KMS-11 (cell line): ENCODE measurements around the gene HINT2.
A peak's percentile ranks its signal among the peaks of the same experiment; 100 is the strongest.

ENCODE experiments used
- H2AFZ ChIP-seq: fragments of 200-600 bp; sonication (generic); 2 replicates; pipeline ENCODE4 v1.6.1; 2016; ENCODE audit warnings: antibody characterized with exemption, mixed run types, low read depth
- H3K27ac ChIP-seq: fragments of 200-600 bp; sonication (generic); 2 replicates; pipeline ENCODE4 v1.6.1; 2016; ENCODE audit warnings: mild to moderate bottlenecking, mixed run types
- H3K27me3 ChIP-seq: fragments of 200-600 bp; sonication (generic); 2 replicates; pipeline ENCODE4 v1.6.1; 2017; ENCODE audit warnings: mild to moderate bottlenecking, low read depth, mixed run types, moderate library complexity; ENCODE audit not compliant: insufficient read depth
- H3K36me3 ChIP-seq: fragments of 200-600 bp; sonication (generic); 2 replicates; pipeline ENCODE4 v1.6.1; 2017; ENCODE audit warnings: mild to moderate bottlenecking, mixed run types; ENCODE audit not compliant: insufficient read depth
- H3K4me1 ChIP-seq: fragments of 200-600 bp; sonication (generic); 2 replicates; pipeline ENCODE4 v1.6.1; 2016; ENCODE audit warnings: mild to moderate bottlenecking, low read depth, mixed run types; ENCODE audit not compliant: poor library complexity, severe bottlenecking
- H3K4me2 ChIP-seq: fragments of 200-600 bp; sonication (generic); 2 replicates; pipeline ENCODE4 v1.7.0; 2016; ENCODE audit warnings: mild to moderate bottlenecking, mixed run types
- H3K4me3 ChIP-seq: fragments of 200-600 bp; sonication (generic); IDR thresholded peaks from 2 replicates; pipeline ENCODE4 v1.6.1; 2017; ENCODE audit warnings: low read depth, low read length, mixed read lengths; ENCODE audit not compliant: insufficient read depth
- H3K79me2 ChIP-seq: fragments of 200-600 bp; sonication (generic); 2 replicates; pipeline ENCODE4 v1.6.1; 2016; ENCODE audit warnings: low read depth, mixed run types; ENCODE audit not compliant: insufficient read depth
- H3K9ac ChIP-seq: fragments of 200-600 bp; sonication (generic); 2 replicates; pipeline ENCODE4 v1.6.1; 2016; ENCODE audit warnings: mild to moderate bottlenecking, mixed run types
- H4K20me1 ChIP-seq: fragments of 200-600 bp; sonication (generic); 2 replicates; pipeline ENCODE4 v1.6.1; 2016; ENCODE audit warnings: mild to moderate bottlenecking, mixed run types; ENCODE audit not compliant: insufficient read depth
- CTCF ChIP-seq: fragments of 200-600 bp; sonication (generic); conservative IDR thresholded peaks from 2 replicates; pipeline ENCODE4 v1.6.1; 2017; ENCODE audit warnings: low read depth, mild to moderate bottlenecking, antibody characterized with exemption, low read length, moderate library complexity, mixed read lengths

The HINT2 gene

GRCh38 chr9:35798658-35799374 is 16.0 kb downstream of the HINT2 start:
- no peaks in the 10 kb centered on the region for H3K27me3 ChIP-seq
- H3K79me2 ChIP-seq: no peaks in the 10 kb centered on the region
- H3K36me3 ChIP-seq: no peaks in the 10 kb centered on the region
- H3K4me1 ChIP-seq: peaks cover 26% of the 10 kb centered on the region
- H4K20me1 ChIP-seq: no peaks in the 10 kb centered on the region
- TF ChIP-seq CTCF: no peak
- no peak overlapping the region for H3K9ac ChIP-seq
- H2AFZ ChIP-seq: no peak overlapping the region
- no peak overlapping the region for H3K4me3 ChIP-seq
- no peak overlapping the region; the same call in 1 of the 2 replicates for H3K4me2 ChIP-seq
- H3K27ac ChIP-seq: no peak overlapping the region

- H3K27me3 ChIP-seq: no peaks in the 10 kb centered on the region
- H3K36me3 ChIP-seq: no peaks in the 10 kb centered on the region
- peaks cover 24% of the 10 kb centered on the region for H3K4me1 ChIP-seq
- TF ChIP-seq CTCF: no peak
- H3K4me3 ChIP-seq: no peak overlapping the region
- no peak overlapping the region for H2AFZ ChIP-seq
- H3K9ac ChIP-seq: no peak overlapping the region
- peak overlapping the region; percentile 41; the same call in 1 of the 2 replicates for H3K4me2 ChIP-seq
- H3K79me2 ChIP-seq: no peaks in the 10 kb centered on the region
- H4K20me1 ChIP-seq: no peaks in the 10 kb centered on the region
- H3K27ac ChIP-seq: no peak overlapping the region
Measured at GRCh38 chr9:35797311-35798109, 17.3 kb downstream of the HINT2 start.

GRCh38 chr9:35795695-35796094 is 19.1 kb downstream of the HINT2 start:
- no peaks in the 10 kb centered on the region for H3K27me3 ChIP-seq
- H4K20me1 ChIP-seq: no peaks in the 10 kb centered on the region
- H3K4me2 ChIP-seq: no peak overlapping the region
- peaks cover 24% of the 10 kb centered on the region for H3K4me1 ChIP-seq
- no peak overlapping the region for H2AFZ ChIP-seq
- H3K9ac ChIP-seq: no peak overlapping the region
- no peak for TF ChIP-seq CTCF
- H3K36me3 ChIP-seq: no peaks in the 10 kb centered on the region
- no peak overlapping the region for H3K27ac ChIP-seq
- no peaks in the 10 kb centered on the region for H3K79me2 ChIP-seq
- H3K4me3 ChIP-seq: no peak overlapping the region

DNA sequence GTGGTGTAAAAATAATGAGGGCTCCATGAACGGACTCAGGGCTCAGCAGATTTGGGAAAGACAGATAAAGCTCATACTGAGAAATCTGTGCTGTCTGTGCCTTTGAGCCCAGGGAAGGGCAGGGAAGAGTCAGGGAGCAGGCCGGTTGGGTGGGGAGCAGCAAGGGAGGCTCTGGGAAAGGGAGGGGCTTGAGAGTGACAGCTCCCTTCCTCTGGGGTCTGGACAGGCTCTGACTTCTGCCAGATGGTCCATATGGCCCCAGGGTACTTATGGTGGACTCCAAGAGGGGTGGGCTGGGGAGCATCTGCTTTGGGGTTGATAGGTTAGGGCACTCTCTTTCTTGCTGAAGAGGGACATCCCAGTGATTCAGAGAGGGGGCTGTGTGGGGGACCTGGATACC is 21.4 kb downstream of the HINT2 start:
- Histone ChIP-seq H3K79me2 (no peaks in the 10 kb centered on the region), H3K4me3 (no peak overlapping the region), H4K20me1 (no peaks in the 10 kb centered on the region), H3K4me2 (no peak overlapping the region), H3K9ac (no peak overlapping the region), H3K4me1 (peaks cover 38% of the 10 kb centered on the region), H2AFZ (no peak overlapping the region), H3K27me3 (no peaks in the 10 kb centered on the region), H3K27ac (no peak overlapping the region), H3K36me3 (no peaks in the 10 kb centered on the region)
- TF ChIP-seq CTCF: no peak
